Measurements from ENCODE around the gene PXDN. TPM values are rescaled to one million over a fixed set of nuclear protein-coding genes. Genes with fewer than 3 reads are reported as not detected.

PXDN gene
- total and polyA plus RNA-seq, 11 donors, result 5.9 to 83.7 (median 28.2) TPM

DNA sequence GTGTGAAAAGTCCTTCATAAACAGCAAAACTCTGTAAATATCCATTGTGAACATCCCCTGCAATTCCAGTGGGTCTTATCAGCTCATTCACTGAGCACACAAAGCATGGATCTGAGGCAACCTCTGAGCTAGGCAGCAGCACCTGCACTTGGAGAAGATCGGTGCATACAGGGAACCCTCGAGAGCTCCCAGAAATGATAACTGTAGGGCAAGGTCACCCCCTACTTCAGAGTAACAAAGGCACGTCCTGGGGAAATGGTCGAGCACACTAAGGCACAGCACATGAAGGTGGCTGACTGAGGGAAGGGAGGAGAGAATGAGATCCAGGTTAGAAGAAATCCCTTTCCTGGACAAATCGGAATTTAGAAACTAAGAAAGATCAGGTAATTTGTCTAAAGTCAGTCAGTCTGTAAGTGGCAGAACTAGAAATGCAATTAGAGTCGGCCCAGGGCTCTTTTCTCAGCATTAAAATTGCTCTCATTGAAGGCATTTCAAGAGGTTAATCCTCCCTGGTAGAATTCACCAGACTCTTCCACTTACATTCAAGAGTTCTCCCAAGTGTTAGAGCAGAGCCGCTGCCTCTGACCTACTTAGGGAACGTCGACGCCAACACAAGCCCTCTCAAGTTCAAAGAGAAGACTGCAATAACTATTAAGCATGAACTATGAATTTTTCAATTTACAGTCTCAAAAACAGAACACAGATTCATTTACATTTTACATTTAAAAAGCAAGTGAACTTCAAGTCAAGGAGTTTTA, 45.9 kb downstream of the PXDN start:
- 40 to 50% (median 44%) methylated on average over 10 of the region's 10 CpGs for WGBS, 4 donors
- intact Hi-C loops (cut with DNase I), result no loop called here

DNA sequence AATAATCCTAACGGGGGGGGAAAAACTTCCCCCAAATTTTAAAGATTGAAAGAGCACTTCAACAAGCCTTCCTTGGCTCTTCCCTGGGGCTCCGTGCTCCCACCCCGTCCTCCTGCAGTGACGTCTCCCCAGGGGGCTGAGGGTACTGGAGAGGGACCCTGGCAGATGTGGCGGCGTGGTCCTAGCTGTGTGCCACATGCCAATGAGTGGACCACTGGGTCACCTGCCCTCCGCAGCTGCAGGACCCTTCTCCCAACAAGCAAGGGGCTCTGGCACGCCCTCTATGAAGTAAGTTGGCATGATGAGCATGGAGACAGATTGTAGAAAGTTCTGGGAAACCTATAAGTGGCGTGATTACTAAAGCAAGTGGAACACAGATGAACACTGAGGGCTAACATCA, 46.7 kb downstream of the PXDN start:
- Histone ChIP-seq H3K4me1 (peaks cover 0 to 32% (median 7%) of the 10 kb centered on the region in 12 donors), H3K4me3 (no peak overlapping the region), H3K27me3 (no peaks in the 10 kb centered on the region), H3K36me3 (peaks cover 0 to 5% (median under 1%) of the 10 kb centered on the region in 9 donors), H3K9me3 (peaks cover 0 to 11% (median 0%) of the 10 kb centered on the region in 12 donors), H3K27ac (no peak overlapping the region)
- TF ChIP-seq, protein P1, sequence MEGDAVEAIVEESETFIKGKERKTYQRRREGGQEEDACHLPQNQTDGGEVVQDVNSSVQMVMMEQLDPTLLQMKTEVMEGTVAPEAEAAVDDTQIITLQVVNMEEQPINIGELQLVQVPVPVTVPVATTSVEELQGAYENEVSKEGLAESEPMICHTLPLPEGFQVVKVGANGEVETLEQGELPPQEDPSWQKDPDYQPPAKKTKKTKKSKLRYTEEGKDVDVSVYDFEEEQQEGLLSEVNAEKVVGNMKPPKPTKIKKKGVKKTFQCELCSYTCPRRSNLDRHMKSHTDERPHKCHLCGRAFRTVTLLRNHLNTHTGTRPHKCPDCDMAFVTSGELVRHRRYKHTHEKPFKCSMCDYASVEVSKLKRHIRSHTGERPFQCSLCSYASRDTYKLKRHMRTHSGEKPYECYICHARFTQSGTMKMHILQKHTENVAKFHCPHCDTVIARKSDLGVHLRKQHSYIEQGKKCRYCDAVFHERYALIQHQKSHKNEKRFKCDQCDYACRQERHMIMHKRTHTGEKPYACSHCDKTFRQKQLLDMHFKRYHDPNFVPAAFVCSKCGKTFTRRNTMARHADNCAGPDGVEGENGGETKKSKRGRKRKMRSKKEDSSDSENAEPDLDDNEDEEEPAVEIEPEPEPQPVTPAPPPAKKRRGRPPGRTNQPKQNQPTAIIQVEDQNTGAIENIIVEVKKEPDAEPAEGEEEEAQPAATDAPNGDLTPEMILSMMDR (IDR thresholded peaks at IDR 0.05), result no peak
- no peak for TF ChIP-seq POLR2A (IDR thresholded peaks at IDR 0.05)
- ATAC-seq, result peak in 1 of 4 donors; percentile 13
- intact Hi-C loops (cut with DNase I), result no loop called here
- 95 to 96% (median 95%) methylated on average over 9 of the region's 9 CpGs for WGBS, 4 donors
- peak in 1 of 5 donors; percentile 9 for DNase-seq

More for the DNA sequence above, 45.9 kb downstream of the PXDN start:
- Histone ChIP-seq H3K27ac (peak overlapping the region in 1 of 12 donors; percentile 5), H3K27me3 (no peaks in the 10 kb centered on the region), H3K36me3 (no peaks in the 10 kb centered on the region), H3K4me3 (no peak overlapping the region), H3K4me1 (peaks cover 0 to 32% (median 7%) of the 10 kb centered on the region in 12 donors), H3K9me3 (peaks cover 0 to 11% (median 0%) of the 10 kb centered on the region in 12 donors)
- no peak for TF ChIP-seq POLR2A (IDR thresholded peaks at IDR 0.05)
- TF ChIP-seq, protein P1 (IDR thresholded peaks at IDR 0.05), result no peak
- ATAC-seq, result peak in 2 of 4 donors; percentile 39 to 54
- no peak for DNase-seq

DNA sequence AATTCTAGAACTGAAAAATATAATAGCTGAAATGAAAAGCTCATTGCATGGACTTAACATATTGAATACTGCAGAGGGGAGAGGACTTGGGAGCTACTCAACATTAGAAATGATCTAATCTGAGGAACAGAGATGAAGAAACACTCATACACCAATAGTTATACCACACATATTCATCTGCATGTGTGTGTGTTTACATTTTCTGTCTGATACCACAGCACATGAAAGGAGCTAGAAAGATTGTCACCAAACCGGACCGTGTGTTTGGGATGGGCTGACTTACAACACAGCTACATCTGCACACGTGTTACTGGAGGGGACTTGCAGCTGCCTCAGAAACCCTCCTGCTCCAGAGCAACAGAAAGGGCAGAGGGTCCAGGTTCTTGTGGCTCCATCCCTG, 47.8 kb downstream of the PXDN start:
- ATAC-seq (no peak), DNase-seq (no peak)
- intact Hi-C loops (cut with DNase I), result no loop called here
- Histone ChIP-seq H3K27me3 (no peaks in the 10 kb centered on the region), H3K9me3 (peaks cover 0 to 11% (median 0%) of the 10 kb centered on the region in 12 donors), H3K36me3 (peaks cover 0 to 16% (median 7%) of the 10 kb centered on the region in 9 donors), H3K4me1 (peaks cover 0 to 32% (median 7%) of the 10 kb centered on the region in 12 donors), H3K4me3 (no peak overlapping the region), H3K27ac (no peak overlapping the region)
- TF ChIP-seq, protein P1 (IDR thresholded peaks at IDR 0.05), result no peak
- TF ChIP-seq POLR2A (IDR thresholded peaks at IDR 0.05), result no peak
- 94 to 96% (median 95%) methylated on average over 3 of the region's 3 CpGs for WGBS, 4 donors

DNA sequence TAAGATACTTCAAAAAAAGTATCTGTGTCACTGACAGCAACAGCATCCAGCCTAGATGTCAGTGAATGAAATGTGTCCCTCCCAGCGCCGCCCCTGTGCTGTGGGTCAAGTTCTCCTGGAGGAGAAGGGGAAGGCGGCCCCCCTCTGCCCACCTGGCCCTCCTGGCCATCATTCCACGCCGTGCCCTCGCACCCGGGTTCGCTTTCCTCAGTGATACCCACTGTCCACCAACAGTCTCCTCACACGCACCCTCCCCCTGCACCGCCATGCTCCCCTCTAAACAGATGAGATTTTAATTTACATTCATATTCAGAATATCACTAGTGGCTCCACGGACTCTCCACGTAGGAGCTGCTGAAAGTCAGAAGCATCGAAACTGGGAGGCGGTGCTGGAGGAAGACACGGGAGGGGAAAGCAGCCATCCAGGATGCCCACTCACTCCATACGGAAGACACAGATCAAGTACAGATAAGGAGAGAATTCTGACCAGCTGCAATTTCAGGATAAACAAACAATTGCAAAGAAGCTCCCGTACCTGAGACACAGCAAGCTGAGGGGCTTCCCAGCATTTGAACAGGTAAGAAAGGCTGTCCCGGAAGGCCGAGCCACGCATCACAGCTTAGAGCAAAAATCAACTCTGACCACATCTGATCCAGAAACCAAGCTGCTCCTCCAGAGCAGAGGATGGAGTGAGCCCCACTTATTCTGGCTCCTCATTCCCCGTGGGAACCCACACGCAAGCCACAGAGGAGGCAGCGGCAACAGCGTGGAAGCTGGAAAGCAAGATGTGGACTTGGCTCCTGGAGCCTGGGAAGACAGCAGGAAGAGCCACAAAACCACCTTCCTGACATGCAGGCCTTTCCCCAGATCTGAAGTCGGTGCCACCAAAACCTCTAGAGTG, 49.7 kb downstream of the PXDN start:
- DNase-seq (no peak), ATAC-seq (no peak)
- TF ChIP-seq, protein P1 (IDR thresholded peaks at IDR 0.05), result no peak
- no peak for TF ChIP-seq POLR2A (IDR thresholded peaks at IDR 0.05)
- intact Hi-C loops (cut with DNase I), result no loop called here
- 76 to 81% (median 79%) methylated on average over 25 of the region's 25 CpGs for WGBS, 4 donors
- Histone ChIP-seq H3K27me3 (no peaks in the 10 kb centered on the region), H3K27ac (no peak overlapping the region), H3K4me1 (peaks cover 0 to 32% (median 7%) of the 10 kb centered on the region in 12 donors), H3K4me3 (no peak overlapping the region), H3K36me3 (peaks cover 0 to 33% (median 7%) of the 10 kb centered on the region in 9 donors), H3K9me3 (peaks cover 0 to 11% (median 0%) of the 10 kb centered on the region in 12 donors)

Measured in heart left ventricle (tissue), 16 donors.